Measurements from ENCODE around the gene CIITA.
"Not testable (repeated sequence)": the region's sequence is repeated elsewhere in the genome, so short reads cannot be mapped to it uniquely, and the experiment has no call there.

The CIITA gene

GRCh38 chr16:10936272-10936984, 59.4 kb downstream of the CIITA start:
- no peak for DNase-seq

GRCh38 chr16:10937068-10937859, 60.3 kb downstream of the CIITA start:
- no peak for DNase-seq

- peak; percentile 70 for DNase-seq
These were observed 61.3 kb downstream of the CIITA start for GRCh38 chr16:10938321-10938720.

- no peak for DNase-seq
These were observed 62.0 kb downstream of the CIITA start for GRCh38 chr16:10938796-10939648.

- no peak for DNase-seq
These were observed 62.7 kb downstream of the CIITA start for GRCh38 chr16:10939649-10940234.

- DNase-seq = no peak
These were observed 63.6 kb downstream of the CIITA start for GRCh38 chr16:10940501-10941079.

GRCh38 chr16:10941127-10941933, 64.3 kb downstream of the CIITA start:
- DNase-seq = no peak

- DNase-seq = not testable (repeated sequence)
These were observed 64.9 kb downstream of the CIITA start for GRCh38 chr16:10941935-10942351.

GRCh38 chr16:10942352-10943063, 65.5 kb downstream of the CIITA start, which contains the start of gene DEXI:
DEXI (minus strand) TSS chr16:10942468; CDS start chr16:10942005, 463 bp downstream.
- peak; percentile 96 for DNase-seq

GRCh38 chr16:10943064-10943353, 66.0 kb downstream of the CIITA start:
- DNase-seq = no peak

GRCh38 chr16:10944249-10945064, 67.5 kb downstream of the CIITA start, which contains the start of gene CLEC16A:
CLEC16A (plus strand) TSS chr16:10944564; CDS start chr16:10944718, 154 bp downstream.
- DNase-seq = peak; percentile 99

GRCh38 chr16:10945065-10945787, 68.2 kb downstream of the CIITA start:
- DNase-seq = no peak

- DNase-seq = no peak
These were observed 69.3 kb downstream of the CIITA start for GRCh38 chr16:10946308-10946707.

GRCh38 chr16:10947211-10947787, 70.3 kb downstream of the CIITA start:
- no peak for DNase-seq

GRCh38 chr16:10949424-10949970, 72.5 kb downstream of the CIITA start:
- peak; percentile 73 for DNase-seq

GRCh38 chr16:10950393-10950792, 73.4 kb downstream of the CIITA start:
- DNase-seq = no peak

GRCh38 chr16:10951026-10951425, 74.0 kb downstream of the CIITA start:
- no peak for DNase-seq

GRCh38 chr16:10954903-10955302, 77.9 kb downstream of the CIITA start:
- DNase-seq = no peak
